Fibroblast of lung (primary cell): Measurements from ENCODE around the gene CCNY. TPM values are rescaled to one million over a fixed set of nuclear protein-coding genes. Genes with fewer than 3 reads are reported as not detected.

Source experiments
- DNase-seq, 2 donors: peaks; one replicate each; pipeline versions ENCODE4 v3.0.0 to v3.0.0-alpha.2; 2010; ENCODE audit warnings: low read depth in 2 of 2
- H2AFZ ChIP-seq: 2 replicates; pipeline ENCODE4 v1.5.1; 2012; ENCODE audit warnings: low read length, control low read depth, inconsistent platforms
- H3K27ac ChIP-seq: 2 replicates; pipeline ENCODE4 v1.5.1; 2011; ENCODE audit warnings: low read length, control low read depth; ENCODE audit not compliant: insufficient read depth
- H3K27me3 ChIP-seq: 2 replicates; pipeline ENCODE4 v1.5.1; 2011; ENCODE audit warnings: mild to moderate bottlenecking, low read length; ENCODE audit not compliant: control insufficient read depth, insufficient read depth
- H3K36me3 ChIP-seq: 2 replicates; pipeline ENCODE4 v1.5.1; 2011; ENCODE audit warnings: low read length; ENCODE audit not compliant: control insufficient read depth, insufficient read depth
- H3K4me1 ChIP-seq: 2 replicates; pipeline ENCODE4 v1.5.1; 2011; ENCODE audit warnings: low read length; ENCODE audit not compliant: control insufficient read depth, insufficient read depth; ENCODE audit errors: extremely low read depth
- H3K4me2 ChIP-seq: 2 replicates; pipeline ENCODE4 v1.5.1; 2011; ENCODE audit warnings: low read length, control low read depth; ENCODE audit not compliant: insufficient read depth; ENCODE audit errors: extremely low read depth
- H3K4me3 ChIP-seq, 4 experiments: fragments of 200-600 bp in 1 of 4; sonication (generic) in 1 of 4; replicated peaks in 1 of 4; 2 replicates each; pipeline ENCODE4 v1.5.1; 2011 to 2016; ENCODE audit warnings: low read length in 4 of 4, low read depth in 3 of 4, mild to moderate bottlenecking in 3 of 4, control low read depth in 2 of 4, inconsistent platforms in 1 of 4, mixed read lengths in 1 of 4; ENCODE audit not compliant: insufficient read depth in 1 of 4; ENCODE audit errors: control extremely low read depth in 1 of 4
- H3K79me2 ChIP-seq: 2 replicates; pipeline ENCODE4 v1.5.1; 2012; ENCODE audit warnings: mild to moderate bottlenecking, low read length, inconsistent platforms; ENCODE audit not compliant: control insufficient read depth, insufficient read depth
- H3K9ac ChIP-seq: 2 replicates; pipeline ENCODE4 v1.5.1; 2011; ENCODE audit warnings: mild to moderate bottlenecking, low read length, control low read depth; ENCODE audit not compliant: insufficient read depth
- H3K9me3 ChIP-seq: 2 replicates; pipeline ENCODE4 v1.5.1; 2012; ENCODE audit warnings: low read depth, low read length; ENCODE audit not compliant: control insufficient read depth, insufficient read depth
- H4K20me1 ChIP-seq: 2 replicates; pipeline ENCODE4 v1.5.1; 2011; ENCODE audit warnings: low read length; ENCODE audit not compliant: control insufficient read depth, insufficient read depth; ENCODE audit errors: extremely low read depth
- EZH2 ChIP-seq: IDR thresholded peaks from 2 replicates; pipeline ENCODE4 v1.5.1; 2012; ENCODE audit warnings: low read length, control low read depth, mild to moderate bottlenecking; ENCODE audit errors: missing control alignments
- polyA plus RNA-seq, 2 donors: library from polyadenylated mRNA; depleted of rRNA in 1 of 2; stranded (reverse) in 1 of 2; unstranded in 1 of 2; fragments of >200 nt; gene quantifications; 2 replicates each; pipeline ENCODE4 v1.2.1, GENCODE V29; 2011 to 2012; ENCODE audit warnings: missing spikeins in 1 of 2
- total RNA-seq: library from RNA; depleted of rRNA; stranded (reverse); fragments of >200 nt; gene quantifications from 2 replicates; pipeline ENCODE4 v1.2.1, GENCODE V29; 2014
- TF ChIP-seq, protein P1 (sequence below), 2 donors: IDR thresholded peaks in 1 of 2; conservative IDR thresholded peaks in 1 of 2; 1 replicate in 1 of 2; 2 replicates in 1 of 2; pipeline ENCODE4 v1.5.1; 2011 to 2012; ENCODE audit warnings: low read length in 2 of 2, control low read depth in 1 of 2, inconsistent platforms in 1 of 2, low read depth in 1 of 2, mild to moderate bottlenecking in 1 of 2

The CCNY gene
- total and polyA plus RNA-seq, 2 donors (not counting 1 experiment from before 2014, with no cell fraction given) = 34.7 to 66.4 TPM

DNA sequence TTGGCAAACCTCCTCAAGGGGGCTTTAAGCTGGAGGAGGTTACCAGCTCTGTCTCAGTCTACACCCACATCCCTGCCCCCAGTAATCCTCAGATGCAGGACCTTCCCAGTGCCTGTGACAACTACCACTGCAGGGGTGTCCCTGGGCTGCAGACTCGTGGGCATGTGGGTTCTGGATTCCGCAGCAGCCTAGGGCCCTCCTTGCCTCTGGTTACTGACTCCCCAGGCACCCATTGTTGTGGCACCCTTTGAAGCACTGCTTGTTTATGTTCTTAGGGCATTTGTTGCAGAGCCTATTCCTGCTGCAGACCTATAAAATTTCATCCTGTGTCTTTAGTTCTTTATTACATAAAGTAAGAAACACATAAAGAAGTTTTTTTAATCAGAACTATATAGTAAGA is 217.7 kb downstream of the CCNY start:
- Histone ChIP-seq H3K4me1 (no peaks in the 10 kb centered on the region), H3K36me3 (peaks cover 5% of the 10 kb centered on the region)

GRCh38 chr10:35554461-35555056 is 218.2 kb downstream of the CCNY start:
- Histone ChIP-seq H3K79me2 (no peaks in the 10 kb centered on the region), H4K20me1 (no peaks in the 10 kb centered on the region), H3K4me2 (no peak overlapping the region), H3K9me3 (no peaks in the 10 kb centered on the region), H3K4me1 (no peaks in the 10 kb centered on the region), H2AFZ (no peak overlapping the region), H3K4me3 (no peak overlapping the region), H3K27me3 (no peaks in the 10 kb centered on the region), H3K9ac (no peak overlapping the region), H3K27ac (no peak overlapping the region), H3K36me3 (peaks cover 5% of the 10 kb centered on the region)
- DNase-seq = no peak
- TF ChIP-seq, protein P1, sequence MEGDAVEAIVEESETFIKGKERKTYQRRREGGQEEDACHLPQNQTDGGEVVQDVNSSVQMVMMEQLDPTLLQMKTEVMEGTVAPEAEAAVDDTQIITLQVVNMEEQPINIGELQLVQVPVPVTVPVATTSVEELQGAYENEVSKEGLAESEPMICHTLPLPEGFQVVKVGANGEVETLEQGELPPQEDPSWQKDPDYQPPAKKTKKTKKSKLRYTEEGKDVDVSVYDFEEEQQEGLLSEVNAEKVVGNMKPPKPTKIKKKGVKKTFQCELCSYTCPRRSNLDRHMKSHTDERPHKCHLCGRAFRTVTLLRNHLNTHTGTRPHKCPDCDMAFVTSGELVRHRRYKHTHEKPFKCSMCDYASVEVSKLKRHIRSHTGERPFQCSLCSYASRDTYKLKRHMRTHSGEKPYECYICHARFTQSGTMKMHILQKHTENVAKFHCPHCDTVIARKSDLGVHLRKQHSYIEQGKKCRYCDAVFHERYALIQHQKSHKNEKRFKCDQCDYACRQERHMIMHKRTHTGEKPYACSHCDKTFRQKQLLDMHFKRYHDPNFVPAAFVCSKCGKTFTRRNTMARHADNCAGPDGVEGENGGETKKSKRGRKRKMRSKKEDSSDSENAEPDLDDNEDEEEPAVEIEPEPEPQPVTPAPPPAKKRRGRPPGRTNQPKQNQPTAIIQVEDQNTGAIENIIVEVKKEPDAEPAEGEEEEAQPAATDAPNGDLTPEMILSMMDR (conservative IDR thresholded peaks at IDR 0.05 in 1 of 2, IDR thresholded peaks at IDR 0.05 in 1 of 2; ENCODE audit: low read depth in 1 of 2, low read length in 2 of 2) = no peak
- no peak for TF ChIP-seq EZH2

More for the DNA sequence above, 217.7 kb downstream of the CCNY start:
- H3K79me2 ChIP-seq = no peaks in the 10 kb centered on the region
- H3K27ac ChIP-seq = no peak overlapping the region
- no peaks in the 10 kb centered on the region for H4K20me1 ChIP-seq
- DNase-seq = no peak
- H3K9ac ChIP-seq = no peak overlapping the region
- no peaks in the 10 kb centered on the region for H3K27me3 ChIP-seq
- H3K4me2 ChIP-seq = no peak overlapping the region
- no peaks in the 10 kb centered on the region for H3K9me3 ChIP-seq
- H2AFZ ChIP-seq = no peak overlapping the region
- no peak overlapping the region for H3K4me3 ChIP-seq
- TF ChIP-seq EZH2 = no peak

DNA sequence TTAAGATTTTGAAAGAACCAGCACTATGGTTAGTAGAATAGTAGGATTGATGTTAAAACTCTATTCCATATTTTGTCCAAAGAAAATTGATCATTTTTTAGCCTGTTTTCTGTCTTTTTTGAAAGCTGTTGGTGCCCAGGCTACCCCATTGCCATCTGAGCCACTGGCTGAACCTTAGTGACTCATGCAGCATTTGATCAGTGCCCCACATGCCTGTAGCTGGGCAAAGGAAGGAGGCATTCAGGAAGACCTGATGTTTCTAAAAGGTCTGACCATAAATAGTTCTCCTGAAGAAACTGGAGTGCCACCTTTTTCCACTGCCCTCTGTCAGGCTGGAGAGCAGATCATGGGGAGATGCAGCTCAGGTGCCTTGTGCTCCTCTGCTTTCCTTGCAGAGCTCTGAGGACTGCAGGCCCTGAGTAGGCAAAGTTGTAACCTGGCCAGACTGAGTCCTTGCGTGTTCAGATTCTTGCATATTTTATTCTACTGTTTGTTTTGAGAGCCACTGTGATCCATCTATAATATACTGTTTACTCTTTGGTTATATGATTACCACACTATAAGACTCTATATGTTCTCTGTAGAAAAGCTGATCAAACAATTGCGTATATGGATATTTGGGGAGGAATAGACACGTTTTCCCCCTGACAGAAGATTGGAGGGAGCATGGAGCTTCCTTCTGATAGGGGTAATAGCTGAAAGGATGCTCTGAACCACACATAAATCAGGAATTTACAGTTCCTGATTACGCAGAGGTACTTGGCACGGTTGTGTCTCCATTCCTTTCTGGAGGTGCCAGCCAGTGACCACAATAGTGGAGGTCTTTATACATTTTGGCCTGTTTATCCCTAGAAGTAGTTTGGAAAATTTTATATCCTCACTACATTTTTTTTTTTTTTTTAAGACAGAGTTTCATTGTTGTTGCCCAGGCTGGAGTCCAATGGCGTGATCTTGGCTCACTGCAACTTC is 219.9 kb downstream of the CCNY start:
- Histone ChIP-seq H2AFZ (no peak overlapping the region), H3K4me3 (no peak overlapping the region), H4K20me1 (no peaks in the 10 kb centered on the region), H3K4me2 (no peak overlapping the region), H3K9me3 (no peaks in the 10 kb centered on the region), H3K27me3 (no peaks in the 10 kb centered on the region), H3K79me2 (no peaks in the 10 kb centered on the region), H3K27ac (no peak overlapping the region), H3K4me1 (no peaks in the 10 kb centered on the region), H3K9ac (no peak overlapping the region), H3K36me3 (peaks cover 5% of the 10 kb centered on the region)
- DNase-seq = peak in 1 of 2 donors; percentile 83
- no peak for TF ChIP-seq EZH2
- TF ChIP-seq, protein P1 (conservative IDR thresholded peaks at IDR 0.05 in 1 of 2, IDR thresholded peaks at IDR 0.05 in 1 of 2; ENCODE audit: low read depth in 1 of 2, low read length in 2 of 2) = no peak
